H9 (cell line): ENCODE results near the gene FOXC2. TPM values are rescaled to one million over a fixed set of nuclear protein-coding genes. Genes with fewer than 3 reads are reported as not detected.

Source experiments
- DNase-seq: peaks from one replicate; pipeline ENCODE4 v3.0.0-alpha.2; 2017
- H2AFZ ChIP-seq: one replicate; pipeline ENCODE4 v1.6.1; 2013; ENCODE audit warnings: mild to moderate bottlenecking, low read length, control low read depth, moderate library complexity
- H2AK5ac ChIP-seq: 2 replicates; pipeline ENCODE4 v1.6.1; 2013; ENCODE audit warnings: low read length, control low read depth, mixed read lengths; ENCODE audit not compliant: insufficient read length
- H2BK120ac ChIP-seq: one replicate; pipeline ENCODE4 v1.6.1; 2013; ENCODE audit warnings: low read depth, mild to moderate bottlenecking, low read length, control low read depth, inconsistent platforms; ENCODE audit not compliant: poor library complexity, severe bottlenecking
- H2BK12ac ChIP-seq: 2 replicates; pipeline ENCODE4 v1.6.1; 2013; ENCODE audit warnings: low read length, control low read depth, mixed read lengths, low read depth; ENCODE audit not compliant: insufficient read length
- H2BK15ac ChIP-seq: 2 replicates; pipeline ENCODE4 v1.6.1; 2013; ENCODE audit warnings: low read depth, low read length, control low read depth
- H2BK20ac ChIP-seq: one replicate; pipeline ENCODE4 v1.6.1; 2013; ENCODE audit warnings: low read depth, mild to moderate bottlenecking, low read length, control low read depth, inconsistent platforms; ENCODE audit not compliant: poor library complexity, severe bottlenecking
- H2BK5ac ChIP-seq: 2 replicates; pipeline ENCODE4 v1.6.1; 2013; ENCODE audit warnings: low read length, control low read depth, mixed read lengths; ENCODE audit not compliant: insufficient read length
- H3K14ac ChIP-seq: 2 replicates; pipeline ENCODE4 v1.6.1; 2013; ENCODE audit warnings: low read length, control low read depth; ENCODE audit not compliant: insufficient read depth
- H3K18ac ChIP-seq: 2 replicates; pipeline ENCODE4 v1.6.1; 2013; ENCODE audit warnings: low read depth, mild to moderate bottlenecking, mixed read lengths, low read length, control low read depth; ENCODE audit not compliant: insufficient read length
- H3K23ac ChIP-seq: 2 replicates; pipeline ENCODE4 v1.6.1; 2013; ENCODE audit warnings: low read length, control low read depth, mixed read lengths, low read depth; ENCODE audit not compliant: insufficient read length
- H3K23me2 ChIP-seq: 2 replicates; pipeline ENCODE4 v1.6.1; 2013; ENCODE audit warnings: low read depth, mild to moderate bottlenecking, mixed read lengths, low read length, control low read depth; ENCODE audit not compliant: insufficient read length, poor library complexity, severe bottlenecking
- H3K27ac ChIP-seq: 2 replicates; pipeline ENCODE4 v1.5.1; 2013; ENCODE audit warnings: low read length, control low read depth, mixed read lengths, low read depth; ENCODE audit not compliant: insufficient read length
- H3K27me3 ChIP-seq: 2 replicates; pipeline ENCODE4 v1.6.1; 2013; ENCODE audit warnings: low read length, control low read depth, inconsistent platforms; ENCODE audit not compliant: insufficient read depth
- H3K4ac ChIP-seq: 2 replicates; pipeline ENCODE4 v1.6.1; 2013; ENCODE audit warnings: low read depth, mild to moderate bottlenecking, control low read depth, inconsistent platforms, low read length, moderate library complexity
- H3K4me1 ChIP-seq: 2 replicates; pipeline ENCODE4 v1.6.1; 2013; ENCODE audit warnings: low read length, control low read depth, inconsistent platforms; ENCODE audit not compliant: insufficient read depth
- H3K4me2 ChIP-seq: 2 replicates; pipeline ENCODE4 v1.6.1; 2013; ENCODE audit warnings: low read length, control low read depth, mixed read lengths; ENCODE audit not compliant: insufficient read length, insufficient read depth
- H3K56ac ChIP-seq: 2 replicates; pipeline ENCODE4 v1.6.1; 2013; ENCODE audit warnings: low read depth, mild to moderate bottlenecking, mixed read lengths, low read length, control low read depth; ENCODE audit not compliant: insufficient read length
- H3K79me1 ChIP-seq: 2 replicates; pipeline ENCODE4 v1.6.1; 2013; ENCODE audit warnings: low read depth, mild to moderate bottlenecking, moderate library complexity, low read length, control low read depth, inconsistent platforms; ENCODE audit not compliant: insufficient read depth, poor library complexity, severe bottlenecking
- H3K79me2 ChIP-seq: 2 replicates; pipeline ENCODE4 v1.6.1; 2013; ENCODE audit warnings: low read length, control low read depth, inconsistent platforms; ENCODE audit not compliant: insufficient read depth
- H3K9ac ChIP-seq: 2 replicates; pipeline ENCODE4 v1.6.1; 2013; ENCODE audit warnings: low read length, control low read depth, mixed read lengths; ENCODE audit not compliant: insufficient read length; ENCODE audit errors: extremely low read depth
- H3K9me3 ChIP-seq: one replicate; pipeline ENCODE4 v1.6.1; 2013; ENCODE audit warnings: low read depth, low read length, inconsistent platforms; ENCODE audit not compliant: control insufficient read depth
- H3T11ph ChIP-seq: one replicate; pipeline ENCODE4 v1.6.1; 2013; ENCODE audit warnings: mild to moderate bottlenecking, low read length, control low read depth, inconsistent platforms
- H4K20me1 ChIP-seq: one replicate; pipeline ENCODE4 v1.6.1; 2013; ENCODE audit not compliant: control insufficient read depth, insufficient read length, insufficient read depth
- H4K5ac ChIP-seq: 2 replicates; pipeline ENCODE4 v1.6.1; 2013; ENCODE audit warnings: low read depth, mild to moderate bottlenecking, mixed read lengths, low read length, control low read depth; ENCODE audit not compliant: insufficient read length
- H4K8ac ChIP-seq: replicated peaks from 2 replicates; pipeline ENCODE4 v1.6.1; 2013; ENCODE audit warnings: low read length, control low read depth, mixed read lengths, low read depth; ENCODE audit not compliant: insufficient read length
- H4K91ac ChIP-seq: 2 replicates; pipeline ENCODE4 v1.6.1; 2013; ENCODE audit warnings: low read depth, mild to moderate bottlenecking, moderate library complexity, mixed read lengths, low read length, control low read depth; ENCODE audit not compliant: insufficient read length
- H3K27ac Mint-ChIP-seq, 3 experiments: 2 replicates in 2 of 3; 3 replicates in 1 of 3; pipeline ENCODE4 v1.8.0; 2020 to 2021; ENCODE audit warnings: mixed read lengths in 3 of 3, mild to moderate bottlenecking in 1 of 3, moderate library complexity in 1 of 3
- H3K27me3 Mint-ChIP-seq: 2 replicates; pipeline ENCODE4 v1.8.0; 2021; ENCODE audit warnings: low read depth, mild to moderate bottlenecking, moderate library complexity, mixed read lengths
- H3K36me3 Mint-ChIP-seq, 3 experiments: 2 replicates in 2 of 3; 3 replicates in 1 of 3; pipeline ENCODE4 v1.8.0; 2020 to 2021; ENCODE audit warnings: low read depth in 3 of 3, mixed read lengths in 3 of 3; ENCODE audit not compliant: insufficient read depth in 1 of 3
- H3K4me1 Mint-ChIP-seq, 2 experiments: 2 replicates each; pipeline ENCODE4 v1.8.0; 2020; ENCODE audit warnings: mixed read lengths in 2 of 2
- H3K4me3 Mint-ChIP-seq, 2 experiments: 2 replicates in 1 of 2; 3 replicates in 1 of 2; pipeline ENCODE4 v1.8.0; 2020 to 2021; ENCODE audit warnings: mild to moderate bottlenecking in 2 of 2, mixed read lengths in 2 of 2, moderate library complexity in 1 of 2
- H3K9me3 Mint-ChIP-seq, 2 experiments: 2 replicates in 1 of 2; 3 replicates in 1 of 2; pipeline ENCODE4 v1.8.0; 2020; ENCODE audit warnings: mild to moderate bottlenecking in 2 of 2, mixed read lengths in 2 of 2, moderate library complexity in 1 of 2
- WGBS: extraction: QIAGEN DNeasy Blood & Tissue Kit; methylation state at CpG from one replicate; pipeline ENCODE4 v1.1.7; 2013; ENCODE audit warnings: missing lambda C conversion rate, low lambda C conversion rate, mixed read lengths; ENCODE audit not compliant: insufficient read length; ENCODE audit errors: extremely low coverage; 5-methylcytosine and 5-hydroxymethylcytosine counted together
- total RNA-seq: library from RNA; stranded (reverse); gene quantifications from 2 replicates; pipeline ENCODE4 v1.2.1, GENCODE V29; 2021
- TF ChIP-seq, protein P1 (sequence below): fragments of 200-600 bp; sonication (generic); conservative IDR thresholded peaks from 3 replicates; pipeline ENCODE4 v1.8.0; 2021; ENCODE audit warnings: antibody characterized with exemption, mild to moderate bottlenecking

Gene FOXC2
- total RNA-seq, 1 experiment from 2014 or later = not detected

DNA sequence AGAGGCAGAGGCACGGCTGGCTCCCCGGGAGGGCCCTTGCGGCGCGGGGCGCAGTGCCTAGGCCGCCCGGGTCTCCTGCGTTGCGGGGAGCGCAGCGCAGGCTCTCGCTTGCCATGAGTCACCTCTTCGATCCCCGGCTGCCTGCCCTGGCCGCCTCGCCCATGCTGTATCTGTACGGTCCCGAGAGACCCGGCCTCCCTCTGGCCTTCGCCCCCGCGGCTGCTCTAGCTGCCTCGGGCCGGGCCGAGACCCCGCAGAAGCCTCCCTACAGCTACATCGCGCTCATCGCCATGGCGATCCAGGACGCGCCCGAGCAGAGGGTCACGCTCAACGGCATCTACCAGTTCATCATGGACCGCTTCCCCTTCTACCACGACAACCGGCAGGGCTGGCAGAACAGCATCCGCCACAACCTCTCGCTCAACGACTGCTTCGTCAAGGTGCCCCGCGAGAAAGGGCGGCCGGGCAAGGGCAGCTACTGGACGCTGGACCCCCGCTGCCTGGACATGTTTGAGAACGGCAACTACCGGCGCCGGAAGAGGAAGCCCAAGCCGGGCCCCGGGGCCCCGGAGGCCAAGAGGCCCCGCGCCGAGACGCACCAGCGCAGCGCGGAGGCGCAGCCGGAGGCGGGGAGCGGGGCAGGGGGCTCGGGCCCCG is 12.1 kb downstream of the FOXC2 start:
- Histone ChIP-seq H4K5ac (no peak overlapping the region), H3K79me2 (no peaks in the 10 kb centered on the region), H2AK5ac (no peak overlapping the region), H3K4me2 (peak overlapping the region; percentile 41), H3T11ph (no peak overlapping the region), H3K9me3 (no peaks in the 10 kb centered on the region), H4K20me1 (no peaks in the 10 kb centered on the region), H3K18ac (no peak overlapping the region), H2BK120ac (no peak overlapping the region), H2BK12ac (no peak overlapping the region), H2AFZ (no peak overlapping the region), H2BK20ac (no peak overlapping the region), H3K56ac (no peak overlapping the region), H3K23me2 (peaks cover 14% of the 10 kb centered on the region), H3K4me1 (peaks cover 6% of the 10 kb centered on the region; the same call in 1 of the 2 replicates), H3K23ac (no peak overlapping the region), H4K8ac (no peak overlapping the region), H3K27ac (no peak overlapping the region), H3K27me3 (peaks cover 60% of the 10 kb centered on the region), H2BK15ac (no peak overlapping the region; the same call in 1 of the 2 replicates), H3K14ac (no peak overlapping the region), H3K4ac (no peak overlapping the region), H3K9ac (no peak overlapping the region), H4K91ac (no peak overlapping the region), H3K79me1 (no peaks in the 10 kb centered on the region), H2BK5ac (no peak overlapping the region)
- no peak overlapping the region for H3K27ac Mint-ChIP-seq
- DNase-seq = peak; percentile 43
- TF ChIP-seq, protein P1, sequence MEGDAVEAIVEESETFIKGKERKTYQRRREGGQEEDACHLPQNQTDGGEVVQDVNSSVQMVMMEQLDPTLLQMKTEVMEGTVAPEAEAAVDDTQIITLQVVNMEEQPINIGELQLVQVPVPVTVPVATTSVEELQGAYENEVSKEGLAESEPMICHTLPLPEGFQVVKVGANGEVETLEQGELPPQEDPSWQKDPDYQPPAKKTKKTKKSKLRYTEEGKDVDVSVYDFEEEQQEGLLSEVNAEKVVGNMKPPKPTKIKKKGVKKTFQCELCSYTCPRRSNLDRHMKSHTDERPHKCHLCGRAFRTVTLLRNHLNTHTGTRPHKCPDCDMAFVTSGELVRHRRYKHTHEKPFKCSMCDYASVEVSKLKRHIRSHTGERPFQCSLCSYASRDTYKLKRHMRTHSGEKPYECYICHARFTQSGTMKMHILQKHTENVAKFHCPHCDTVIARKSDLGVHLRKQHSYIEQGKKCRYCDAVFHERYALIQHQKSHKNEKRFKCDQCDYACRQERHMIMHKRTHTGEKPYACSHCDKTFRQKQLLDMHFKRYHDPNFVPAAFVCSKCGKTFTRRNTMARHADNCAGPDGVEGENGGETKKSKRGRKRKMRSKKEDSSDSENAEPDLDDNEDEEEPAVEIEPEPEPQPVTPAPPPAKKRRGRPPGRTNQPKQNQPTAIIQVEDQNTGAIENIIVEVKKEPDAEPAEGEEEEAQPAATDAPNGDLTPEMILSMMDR = no peak
- H3K9me3 Mint-ChIP-seq = peaks cover 3 to 5% of the 10 kb centered on the region in 2 experiments; a peak in 3 of 5 replicates
- WGBS = no CpG with 5 or more reads among the region's 69 CpGs
- peaks cover 91% of the 10 kb centered on the region for H3K27me3 Mint-ChIP-seq
- peaks cover 0 to 1% (median 0%) of the 10 kb centered on the region in 3 experiments; a peak in 2 of 7 replicates for H3K36me3 Mint-ChIP-seq
- peaks cover 32 to 39% of the 10 kb centered on the region in 2 experiments for H3K4me1 Mint-ChIP-seq
- H3K4me3 Mint-ChIP-seq = peak overlapping the region; percentile 66 to 94
